IMR-90 (cell line): Measurements from ENCODE around the gene SH3RF3. TPM values are rescaled to one million over a fixed set of nuclear protein-coding genes. Genes with fewer than 3 reads are reported as not detected.
A peak's percentile ranks its signal among the peaks of the same experiment; 100 is the strongest.

Experiments used
- ATAC-seq: fragments of 200-7000 bp; cut with Tn5 transposase; 2 replicates; pipeline ENCODE4 v1.9.1; 2020; ENCODE audit warnings: low read depth, mild to moderate bottlenecking, moderate library complexity
- BruUV-seq: library from RNA; stranded (reverse); fragments of 400-500 nt; replicated peaks from 2 replicates; lab custom pipeline; 2021; lab: Mats Ljungman, UMichigan
- CTCF ChIA-PET: fragments of 300-600 bp; formaldehyde crosslinking; extraction: SDS; loops from one replicate; lab custom pipeline; 2021; ENCODE audit warnings: antibody characterized with exemption; lab: Yijun Ruan, JAX
- POLR2A ChIA-PET: fragments of 300-600 bp; sonication (Branson Sonifier 250); formaldehyde crosslinking; loops from one replicate; lab custom pipeline; 2022; ENCODE audit warnings: antibody characterized with exemption; ENCODE audit not compliant: unreplicated experiment; lab: Charles Lee
- DNase-seq: peaks from one replicate; pipeline ENCODE4 v3.0.0; 2013
- H2AFZ ChIP-seq: replicated peaks from 2 replicates; pipeline ENCODE3; 2013; ENCODE audit warnings: low read length, mild to moderate bottlenecking; ENCODE audit not compliant: poor library complexity
- H2AK5ac ChIP-seq: 2 replicates; pipeline ENCODE4 v1.6.1; 2013; ENCODE audit warnings: low read depth, low read length, inconsistent platforms
- H2AK9ac ChIP-seq: replicated peaks from 2 replicates; pipeline ENCODE3; 2013; ENCODE audit warnings: mild to moderate bottlenecking, low read depth, low read length, moderate library complexity; ENCODE audit not compliant: poor library complexity
- H2BK120ac ChIP-seq: 2 replicates; pipeline ENCODE4 v1.6.1; 2013; ENCODE audit warnings: low read depth, low read length, inconsistent platforms
- H2BK15ac ChIP-seq: 3 replicates; pipeline ENCODE4 v1.6.1; 2013; ENCODE audit warnings: low read depth, low read length, inconsistent platforms
- H2BK20ac ChIP-seq: 2 replicates; pipeline ENCODE4 v1.6.1; 2013; ENCODE audit warnings: low read depth, mild to moderate bottlenecking, inconsistent platforms, low read length, moderate library complexity
- H2BK5ac ChIP-seq: 2 replicates; pipeline ENCODE4 v1.6.1; 2013; ENCODE audit warnings: mild to moderate bottlenecking, low read depth, low read length, inconsistent platforms; ENCODE audit not compliant: poor library complexity, severe bottlenecking
- H3K14ac ChIP-seq: replicated peaks from 2 replicates; pipeline ENCODE4 v1.6.1; 2013; ENCODE audit warnings: low read depth, low read length, inconsistent platforms
- H3K18ac ChIP-seq: 2 replicates; pipeline ENCODE4 v1.6.1; 2013; ENCODE audit warnings: low read depth, low read length, control low read depth
- H3K23ac ChIP-seq: 2 replicates; pipeline ENCODE4 v1.6.1; 2013; ENCODE audit warnings: low read depth, low read length, inconsistent platforms
- H3K27ac ChIP-seq: 2 replicates; pipeline ENCODE4 v1.5.1; 2013; ENCODE audit warnings: mild to moderate bottlenecking, control low read depth, low read length; ENCODE audit not compliant: insufficient read depth
- H3K27me3 ChIP-seq: 2 replicates; pipeline ENCODE4 v1.6.1; 2013; ENCODE audit warnings: low read length; ENCODE audit not compliant: control insufficient read depth, insufficient read depth
- H3K36me3 ChIP-seq: 2 replicates; pipeline ENCODE4 v1.6.1; 2013; ENCODE audit warnings: low read length, mixed read lengths; ENCODE audit not compliant: control insufficient read depth, insufficient read depth
- H3K4ac ChIP-seq: 2 replicates; pipeline ENCODE4 v1.6.1; 2013; ENCODE audit warnings: low read depth, low read length, inconsistent platforms
- H3K4me1 ChIP-seq: 2 replicates; pipeline ENCODE4 v1.6.1; 2013; ENCODE audit warnings: low read length, mixed read lengths; ENCODE audit not compliant: control insufficient read depth, insufficient read depth
- H3K4me2 ChIP-seq: 2 replicates; pipeline ENCODE4 v1.6.1; 2013; ENCODE audit warnings: low read depth, mild to moderate bottlenecking, control low read depth, low read length, moderate library complexity
- H3K4me3 ChIP-seq: 2 replicates; pipeline ENCODE4 v1.5.1; 2013; ENCODE audit warnings: low read depth, mild to moderate bottlenecking, control low read depth, low read length, moderate library complexity; ENCODE audit not compliant: insufficient read depth
- H3K56ac ChIP-seq: 2 replicates; pipeline ENCODE4 v1.6.1; 2013; ENCODE audit warnings: low read length, inconsistent platforms; ENCODE audit not compliant: insufficient read depth; ENCODE audit errors: extremely low read depth
- H3K79me1 ChIP-seq, 2 experiments: 2 replicates each; pipeline ENCODE4 v1.6.1; 2013; ENCODE audit warnings: low read length in 2 of 2, inconsistent platforms in 1 of 2, low read depth in 1 of 2
- H3K9ac ChIP-seq: 2 replicates; pipeline ENCODE4 v1.6.1; 2013; ENCODE audit warnings: low read depth, low read length, control low read depth
- H3K9me1 ChIP-seq: 2 replicates; pipeline ENCODE4 v1.6.1; 2013; ENCODE audit warnings: low read length, inconsistent platforms; ENCODE audit not compliant: insufficient read depth
- H3K9me3 ChIP-seq: 2 replicates; pipeline ENCODE4 v1.6.1; 2013; ENCODE audit warnings: low read length; ENCODE audit not compliant: control insufficient read depth, insufficient read depth
- H4K20me1 ChIP-seq: 2 replicates; pipeline ENCODE4 v1.6.1; 2013; ENCODE audit warnings: low read length, inconsistent platforms; ENCODE audit not compliant: insufficient read depth
- H4K5ac ChIP-seq: 2 replicates; pipeline ENCODE4 v1.6.1; 2013; ENCODE audit warnings: mild to moderate bottlenecking, low read depth, low read length, control low read depth
- H4K8ac ChIP-seq, 2 experiments: 2 replicates each; pipeline ENCODE4 v1.6.1; 2013; ENCODE audit warnings: low read depth in 2 of 2, low read length in 2 of 2, control low read depth in 1 of 2, inconsistent platforms in 1 of 2
- H4K91ac ChIP-seq: 2 replicates; pipeline ENCODE4 v1.6.1; 2013; ENCODE audit warnings: low read depth, low read length, inconsistent platforms; ENCODE audit not compliant: insufficient read depth
- BHLHE40 ChIP-seq: fragments of 150-350 bp; IDR thresholded peaks from 2 replicates; pipeline ENCODE4 v1.6.1; 2016; ENCODE audit warnings: mild to moderate bottlenecking, low read depth, low read length
- CHD1 ChIP-seq: IDR thresholded peaks from 2 replicates; pipeline ENCODE4 v1.6.1; 2012; ENCODE audit warnings: low read depth, low read length, improper control_type of control experiment
- FOS ChIP-seq: fragments of 150-350 bp; IDR thresholded peaks from 2 replicates; pipeline ENCODE4 v1.6.1; 2016; ENCODE audit warnings: low read depth, low read length
- MAZ ChIP-seq: IDR thresholded peaks from 2 replicates; pipeline ENCODE4 v1.6.1; 2012; ENCODE audit warnings: low read depth, mild to moderate bottlenecking, low read length, improper control_type of control experiment, moderate library complexity, borderline replicate concordance
- NFE2L2 ChIP-seq: fragments of 150-350 bp; IDR thresholded peaks from 2 replicates; pipeline ENCODE4 v1.6.1; 2016; ENCODE audit warnings: low read depth, mild to moderate bottlenecking, low read length
- RCOR1 ChIP-seq: IDR thresholded peaks from 2 replicates; pipeline ENCODE4 v1.6.1; 2012; ENCODE audit warnings: mild to moderate bottlenecking, low read length, improper control_type of control experiment; ENCODE audit not compliant: insufficient replicate concordance
- WGBS, 2 experiments: methylation state at CpG; one replicate each; pipeline versions ENCODE4 v1.1.5 to v1.1.7; 2013; ENCODE audit warnings: missing lambda C conversion rate in 2 of 2; ENCODE audit not compliant: insufficient read length in 1 of 2; ENCODE audit errors: extremely low coverage in 2 of 2; 5-methylcytosine and 5-hydroxymethylcytosine counted together
- dilution Hi-C: fragments of 300-500 bp; cut with HindIII; formaldehyde crosslinking; loops from one replicate; pipeline ENCODE4 v1.14.3; 2018; ENCODE audit warnings: low sequenced_read_pairs; ENCODE audit not compliant: unreplicated experiment
- in situ Hi-C: fragments of 300-500 bp; cut with MboI; formaldehyde crosslinking; loops from 3 replicates; pipeline ENCODE4 v1.14.3; 2019; ENCODE audit warnings: low sequenced_read_pairs, inconsistent platforms, mixed read lengths
- intact Hi-C: fragments of 100-400 bp; cut with micrococcal nuclease; formaldehyde crosslinking; loops from 2 replicates; pipeline ENCODE4 v1.10.0; 2022
- polyA plus RNA-seq, 3 experiments: library from polyadenylated mRNA; depleted of rRNA; stranded (reverse); fragments of >200 nt; gene quantifications; 2 replicates each; pipeline ENCODE4 v1.2.3, GENCODE V29; 2012; ENCODE audit warnings: low replicate concordance in 1 of 3
- total RNA-seq: library from RNA; depleted of rRNA; stranded (reverse); fragments of >200 nt; gene quantifications from 2 replicates; pipeline ENCODE4 v1.2.3, GENCODE V29; 2012
- TF ChIP-seq, protein P1 (sequence below): conservative IDR thresholded peaks from 2 replicates; pipeline ENCODE4 v1.5.1; 2012; ENCODE audit warnings: mild to moderate bottlenecking, low read depth, low read length, improper control_type of control experiment

Gene SH3RF3
- total and polyA plus RNA-seq, 2 of the 4 experiments (the other 2 are of a cell fraction): 3.4 to 5.3 TPM

DNA sequence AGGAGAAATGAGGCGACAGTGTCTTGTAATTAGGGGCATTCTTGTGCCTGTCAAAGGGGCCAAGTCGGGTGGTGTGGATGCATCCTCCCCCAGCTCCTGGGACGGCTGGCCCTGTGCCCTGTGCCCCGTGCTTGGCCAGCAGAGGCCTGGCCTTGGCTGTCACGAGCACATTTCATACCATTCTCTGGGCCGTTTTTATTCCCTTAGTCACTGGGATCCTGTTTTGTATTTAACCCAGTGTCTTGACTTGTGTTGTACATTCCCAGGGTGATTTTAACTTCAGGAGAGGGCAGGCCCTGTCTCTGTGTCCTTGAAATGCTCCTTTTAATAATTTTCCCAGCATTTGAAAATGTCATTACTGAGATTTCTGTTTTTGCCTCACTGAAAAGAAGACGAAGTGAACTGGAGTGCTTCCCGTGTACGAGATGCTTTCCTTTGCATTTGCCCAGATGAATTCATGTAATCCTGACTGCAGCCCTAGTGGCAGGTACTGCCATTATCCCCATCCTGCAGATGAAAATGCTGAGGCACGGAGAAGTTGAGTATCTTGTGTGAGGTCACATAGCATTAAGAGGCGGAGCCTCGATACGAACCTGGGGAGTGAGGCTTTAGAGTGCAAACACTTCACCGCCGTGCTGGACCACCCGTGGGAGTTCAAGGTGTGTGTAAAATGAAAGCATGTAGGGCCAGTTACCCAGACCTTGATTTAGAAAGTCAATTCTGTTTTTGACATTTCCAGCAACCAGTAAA is 57.0 kb downstream of the SH3RF3 start:
- H3K4me3 ChIP-seq: no peak overlapping the region
- H3K79me1 ChIP-seq: peaks cover 63 to 89% of the 10 kb centered on the region in 2 experiments
- no peak for TF ChIP-seq RCOR1
- peak; percentile 48; the same call in 1 of the 2 replicates for TF ChIP-seq NFE2L2
- TF ChIP-seq, protein P1, sequence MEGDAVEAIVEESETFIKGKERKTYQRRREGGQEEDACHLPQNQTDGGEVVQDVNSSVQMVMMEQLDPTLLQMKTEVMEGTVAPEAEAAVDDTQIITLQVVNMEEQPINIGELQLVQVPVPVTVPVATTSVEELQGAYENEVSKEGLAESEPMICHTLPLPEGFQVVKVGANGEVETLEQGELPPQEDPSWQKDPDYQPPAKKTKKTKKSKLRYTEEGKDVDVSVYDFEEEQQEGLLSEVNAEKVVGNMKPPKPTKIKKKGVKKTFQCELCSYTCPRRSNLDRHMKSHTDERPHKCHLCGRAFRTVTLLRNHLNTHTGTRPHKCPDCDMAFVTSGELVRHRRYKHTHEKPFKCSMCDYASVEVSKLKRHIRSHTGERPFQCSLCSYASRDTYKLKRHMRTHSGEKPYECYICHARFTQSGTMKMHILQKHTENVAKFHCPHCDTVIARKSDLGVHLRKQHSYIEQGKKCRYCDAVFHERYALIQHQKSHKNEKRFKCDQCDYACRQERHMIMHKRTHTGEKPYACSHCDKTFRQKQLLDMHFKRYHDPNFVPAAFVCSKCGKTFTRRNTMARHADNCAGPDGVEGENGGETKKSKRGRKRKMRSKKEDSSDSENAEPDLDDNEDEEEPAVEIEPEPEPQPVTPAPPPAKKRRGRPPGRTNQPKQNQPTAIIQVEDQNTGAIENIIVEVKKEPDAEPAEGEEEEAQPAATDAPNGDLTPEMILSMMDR: 0 out of 2 replicates have a peak, but pooled peaks have one; percentile 2
- peak; percentile 86 for TF ChIP-seq BHLHE40
- no peak for TF ChIP-seq MAZ
- peak; percentile 39; the same call in 1 of the 2 replicates for TF ChIP-seq CHD1
- TF ChIP-seq FOS: 0 out of 2 replicates have a peak, but pooled peaks have one; percentile 3
- ATAC-seq (peak; percentile 75), DNase-seq (peak; percentile 85)
- H2BK5ac ChIP-seq: peak overlapping the region; percentile 91
- H3K27ac ChIP-seq: peak overlapping the region; percentile 89
- peak overlapping the region; percentile 75; the same call in 1 of the 3 replicates for H2BK15ac ChIP-seq
- no peaks in the 10 kb centered on the region for H3K9me3 ChIP-seq
- CTCF ChIA-PET: no interaction called here
- peak overlapping the region; percentile 88 for H2AK5ac ChIP-seq
- H3K4me1 ChIP-seq: peaks cover 27% of the 10 kb centered on the region
- H4K5ac ChIP-seq: peak overlapping the region; percentile 88
- peak overlapping the region; percentile 69 for H3K56ac ChIP-seq
- peak overlapping the region; percentile 26 for H3K4me2 ChIP-seq
- peak overlapping the region; percentile 21 for H2AK9ac ChIP-seq
- peak overlapping the region; percentile 84 for H3K18ac ChIP-seq
- H3K36me3 ChIP-seq: no peaks in the 10 kb centered on the region
- in situ Hi-C loops (no loop called here), dilution Hi-C loops (no loop called here), intact Hi-C loops (loop anchor here (1.0 to 2.0 kb wide), 3 partner anchors 13 to 57 kb away; partner anchors contain the start of gene SH3RF3)
- peak overlapping the region; percentile 92 for H2BK120ac ChIP-seq
- H4K20me1 ChIP-seq: peaks cover 10% of the 10 kb centered on the region; the same call in 1 of the 2 replicates
- H3K14ac ChIP-seq: peak overlapping the region; percentile 82
- peak overlapping the region; percentile 54 to 90 for H4K8ac ChIP-seq
- POLR2A ChIA-PET: no interaction called here
- H3K23ac ChIP-seq: peak overlapping the region; percentile 79
- BruUV-seq: no TSS peak
- peak overlapping the region; percentile 51 for H3K9ac ChIP-seq
- H2BK20ac ChIP-seq: peak overlapping the region; percentile 90
- no peak overlapping the region for H2AFZ ChIP-seq
- 0% methylated on average over 3 of the region's 16 CpGs; no CpG with 5 or more reads in 1 of the 2 experiments for WGBS, 2 experiments
- H3K9me1 ChIP-seq: peaks cover 25% of the 10 kb centered on the region
- H4K91ac ChIP-seq: peak overlapping the region; percentile 87
- H3K4ac ChIP-seq: peak overlapping the region; percentile 87
- H3K27me3 ChIP-seq: no peaks in the 10 kb centered on the region
